K562 (cell line): Measurements from ENCODE around the gene DCLK1.

Experiments used
- TF ChIP-seq, protein P1 (sequence below): sonication (generic); formaldehyde crosslinking; IDR thresholded peaks from 2 replicates; pipeline ENCODE4 v1.8.1; 2023; ENCODE audit warnings: mild to moderate bottlenecking, missing genetic modification reagents
- TF ChIP-seq, protein P2 (sequence below), 2 experiments: fragments of 250-450 bp in 1 of 2; fragments of 450-650 bp in 1 of 2; sonication (Bioruptor Pico) in 1 of 2; IDR thresholded peaks; 2 replicates each; pipeline versions ENCODE4 v1.6.1 to v1.8.0; 2016 to 2021; ENCODE audit warnings: mild to moderate bottlenecking in 2 of 2, moderate library complexity in 2 of 2, missing compliant biosample characterization in 1 of 2, missing genetic modification characterization in 1 of 2

DNA sequence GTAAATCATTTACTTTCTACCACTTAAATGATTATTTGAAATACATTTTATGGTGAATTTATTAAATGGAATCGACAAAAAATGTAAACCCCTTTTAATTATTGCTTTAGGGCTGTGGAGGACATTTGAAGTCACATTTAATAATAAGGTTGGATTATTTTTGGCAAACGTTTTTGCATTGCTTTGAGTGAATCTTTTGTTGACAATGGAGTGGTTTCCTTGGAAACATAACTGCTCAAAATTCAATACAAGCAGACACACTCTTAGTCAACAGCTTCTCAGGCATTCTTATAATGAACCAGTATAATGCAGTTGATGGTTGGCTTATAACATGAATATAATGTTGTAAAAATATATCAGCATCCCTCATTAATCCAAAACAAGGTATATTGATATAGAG lies 104.7 kb downstream of the DCLK1 start:
- TF ChIP-seq, protein P1, sequence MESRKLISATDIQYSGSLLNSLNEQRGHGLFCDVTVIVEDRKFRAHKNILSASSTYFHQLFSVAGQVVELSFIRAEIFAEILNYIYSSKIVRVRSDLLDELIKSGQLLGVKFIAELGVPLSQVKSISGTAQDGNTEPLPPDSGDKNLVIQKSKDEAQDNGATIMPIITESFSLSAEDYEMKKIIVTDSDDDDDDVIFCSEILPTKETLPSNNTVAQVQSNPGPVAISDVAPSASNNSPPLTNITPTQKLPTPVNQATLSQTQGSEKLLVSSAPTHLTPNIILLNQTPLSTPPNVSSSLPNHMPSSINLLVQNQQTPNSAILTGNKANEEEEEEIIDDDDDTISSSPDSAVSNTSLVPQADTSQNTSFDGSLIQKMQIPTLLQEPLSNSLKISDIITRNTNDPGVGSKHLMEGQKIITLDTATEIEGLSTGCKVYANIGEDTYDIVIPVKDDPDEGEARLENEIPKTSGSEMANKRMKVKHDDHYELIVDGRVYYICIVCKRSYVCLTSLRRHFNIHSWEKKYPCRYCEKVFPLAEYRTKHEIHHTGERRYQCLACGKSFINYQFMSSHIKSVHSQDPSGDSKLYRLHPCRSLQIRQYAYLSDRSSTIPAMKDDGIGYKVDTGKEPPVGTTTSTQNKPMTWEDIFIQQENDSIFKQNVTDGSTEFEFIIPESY (CRISPR knock-in tag) = no peak
- TF ChIP-seq, protein P2, sequence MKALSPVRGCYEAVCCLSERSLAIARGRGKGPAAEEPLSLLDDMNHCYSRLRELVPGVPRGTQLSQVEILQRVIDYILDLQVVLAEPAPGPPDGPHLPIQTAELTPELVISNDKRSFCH (CRISPR knock-in tag; IDR thresholded peaks at IDR 0.05) = no peak
- TF ChIP-seq, protein P2 (tag; IDR thresholded peaks at IDR 0.05) = no peak
